HG02885 (cell line): ENCODE measurements around the gene TMEM109.

ENCODE experiments used
- ATAC-seq: cut with Tn5 transposase; IDR thresholded peaks from one replicate; pipeline ENCODE4 v1.9.1; 2021; ENCODE audit warnings: mild to moderate bottlenecking; ENCODE audit not compliant: unreplicated experiment, poor library complexity

TMEM109 gene

DNA sequence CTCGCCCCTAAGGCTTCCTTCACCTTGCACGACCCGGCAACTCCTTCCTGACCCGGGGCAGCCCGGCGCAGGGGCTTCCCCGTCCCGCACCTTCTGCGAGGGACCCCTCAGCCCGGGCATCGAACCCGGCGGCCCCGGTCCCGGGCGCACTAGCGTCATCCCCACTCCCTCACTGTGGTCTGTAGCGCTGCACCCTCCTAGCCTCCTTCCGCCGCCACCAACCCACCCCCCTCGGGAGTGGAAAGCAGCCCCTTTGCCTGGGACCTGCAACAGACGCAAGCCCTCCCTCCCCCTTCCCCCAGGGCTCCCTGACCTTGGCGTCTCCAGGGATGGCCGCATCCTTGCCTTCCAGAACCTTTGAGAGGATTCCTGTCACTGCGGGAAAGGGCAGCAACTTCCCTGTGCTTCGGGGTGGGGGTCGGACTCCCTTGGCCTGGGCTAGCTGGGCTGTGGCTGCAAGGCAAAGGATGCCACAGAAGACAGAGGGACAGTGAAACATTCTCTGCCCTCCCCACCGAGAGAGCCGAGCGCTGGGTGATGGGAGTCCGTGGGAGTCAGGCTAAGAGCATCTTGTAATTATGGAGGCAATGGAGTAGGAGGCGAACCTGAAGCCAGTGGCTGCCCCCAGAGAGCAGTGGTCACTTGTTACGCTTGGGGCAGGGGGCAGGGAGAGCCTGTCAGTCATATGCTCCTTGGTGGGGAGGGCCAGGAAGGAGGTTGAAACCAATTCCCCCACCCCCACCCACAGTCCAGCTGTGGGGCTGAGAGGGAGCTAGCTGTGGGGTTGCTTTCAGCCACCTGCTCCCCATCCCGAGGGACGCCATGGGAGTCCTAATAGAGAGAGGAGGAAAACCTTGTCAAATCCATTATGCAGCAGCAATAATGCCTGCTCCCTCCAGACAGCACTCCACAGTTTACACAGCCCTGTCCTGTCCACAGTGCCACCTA, 11.2 kb downstream of the TMEM109 start:
- no peak for ATAC-seq

DNA sequence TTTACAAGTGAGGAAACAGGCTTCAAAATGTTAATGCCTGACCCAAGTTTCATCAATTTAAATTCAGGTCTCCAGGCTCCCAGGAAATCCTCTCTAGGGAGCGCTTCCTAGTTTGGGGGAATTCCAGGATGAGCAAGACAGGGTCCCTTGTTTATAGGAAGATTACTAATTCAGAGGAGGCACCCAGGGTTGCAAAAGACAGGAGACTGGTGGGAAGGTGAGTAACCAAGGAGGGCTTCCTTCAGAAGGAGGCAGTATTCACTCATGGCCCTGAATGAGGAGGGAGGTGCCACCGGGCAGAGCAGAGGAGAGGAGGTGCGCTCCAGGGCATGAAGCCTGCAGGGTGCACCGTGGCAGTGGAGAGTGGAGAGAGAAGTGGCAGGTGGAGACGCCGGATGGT, 11.9 kb downstream of the TMEM109 start:
- ATAC-seq = no peak

DNA sequence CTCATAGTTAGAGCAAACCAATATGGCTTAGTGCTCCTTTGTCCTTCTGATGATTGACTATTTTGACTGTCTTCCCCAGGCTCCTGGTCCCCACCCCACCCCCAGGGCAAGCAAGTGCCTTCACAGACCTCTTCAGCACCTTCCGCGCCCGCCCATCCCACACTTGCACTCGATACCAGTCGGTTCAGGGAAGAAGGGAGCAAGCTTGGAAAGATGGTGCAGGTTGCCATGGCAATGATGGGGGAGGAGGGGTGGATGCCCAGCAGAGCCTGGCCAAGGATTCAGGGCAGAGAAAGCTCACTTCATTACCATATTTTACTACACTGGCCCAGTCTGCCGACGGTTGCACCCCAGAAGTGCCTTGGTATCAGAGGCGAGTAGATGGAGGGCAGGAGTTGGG, 12.5 kb downstream of the TMEM109 start:
- ATAC-seq = no peak

DNA sequence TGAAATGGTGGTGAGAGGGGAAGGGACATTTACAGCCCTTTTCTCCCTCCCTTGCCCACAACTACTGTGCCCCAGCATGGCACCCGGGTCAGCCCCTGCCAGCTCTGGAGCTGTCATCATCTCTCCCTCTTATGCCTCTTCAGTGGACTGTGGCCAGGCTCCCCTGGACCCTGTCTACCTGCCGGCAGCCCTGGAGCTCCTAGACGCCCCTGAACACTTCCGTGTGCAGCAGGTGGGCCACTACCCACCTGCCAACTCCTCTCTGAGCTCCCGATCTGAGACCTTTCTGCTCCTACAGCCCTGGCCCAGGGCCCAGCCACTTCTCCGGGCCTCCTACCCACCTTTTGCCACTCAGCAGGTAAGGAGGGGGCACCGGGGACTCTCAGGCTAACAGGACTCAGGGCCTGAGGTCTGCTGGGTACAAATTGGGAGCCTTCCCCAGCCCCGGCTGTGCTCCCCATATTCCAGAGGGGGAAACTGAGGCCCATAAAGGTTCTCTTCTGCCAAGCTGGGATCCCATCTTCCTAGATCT, 13.2 kb downstream of the TMEM109 start:
- no peak for ATAC-seq

DNA sequence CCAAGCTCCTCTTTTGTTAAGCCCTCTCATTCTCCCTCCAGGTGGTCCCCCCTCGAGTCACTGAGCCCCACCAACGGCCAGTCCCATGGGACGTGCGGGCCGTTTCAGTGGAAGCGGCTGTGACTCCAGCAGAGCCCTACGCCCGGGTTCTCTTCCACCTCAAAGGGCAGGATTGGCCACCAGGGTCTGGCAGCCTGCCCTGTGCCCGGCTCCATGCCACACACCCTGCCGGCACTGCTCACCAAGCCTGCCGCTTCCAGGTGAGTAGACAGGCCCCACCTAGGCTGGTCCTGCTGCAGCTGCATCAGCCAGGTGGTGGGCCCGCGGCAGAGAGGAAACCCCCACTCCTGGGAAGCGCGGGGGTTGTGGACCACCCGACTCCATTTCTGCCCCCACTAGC, 13.6 kb downstream of the TMEM109 start:
- ATAC-seq = no peak

DNA sequence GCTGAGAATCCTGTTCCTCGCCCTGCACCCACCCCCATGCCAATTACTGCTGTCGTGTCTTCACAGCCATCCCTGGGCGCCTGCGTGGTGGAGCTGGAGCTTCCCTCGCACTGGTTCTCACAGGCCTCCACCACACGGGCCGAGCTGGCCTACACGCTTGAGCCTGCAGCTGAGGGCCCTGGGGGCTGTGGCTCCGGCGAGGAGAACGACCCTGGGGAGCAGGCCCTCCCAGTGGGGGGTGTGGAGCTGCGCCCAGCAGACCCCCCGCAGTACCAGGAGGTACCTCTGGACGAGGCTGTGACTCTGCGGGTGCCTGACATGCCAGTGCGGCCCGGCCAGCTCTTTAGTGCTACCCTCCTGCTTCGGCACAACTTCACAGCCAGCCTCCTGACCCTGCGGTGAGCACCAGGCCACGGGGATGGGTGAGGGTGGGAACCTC, 14.6 kb downstream of the TMEM109 start:
- no peak for ATAC-seq

DNA sequence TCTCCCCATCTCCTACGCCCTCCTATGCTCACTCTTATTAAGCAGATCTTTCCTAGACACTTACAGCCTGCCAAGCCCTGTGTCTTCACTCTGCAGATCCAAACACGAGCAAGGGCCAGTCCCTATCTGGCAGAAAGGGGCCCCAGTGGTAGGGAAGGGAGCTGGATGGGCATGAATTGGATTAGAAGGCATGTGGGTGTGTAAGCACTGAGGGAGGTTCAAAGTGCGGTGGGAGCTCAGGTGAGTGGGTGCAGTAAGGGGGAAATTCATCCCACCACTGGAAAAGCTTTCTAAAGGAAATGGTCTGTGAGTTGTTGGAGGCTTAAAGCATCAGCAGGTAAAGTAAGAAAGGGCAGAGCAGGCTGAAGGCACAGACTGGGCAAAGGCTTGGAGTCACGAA, 15.8 kb downstream of the TMEM109 start:
- ATAC-seq = no peak

DNA sequence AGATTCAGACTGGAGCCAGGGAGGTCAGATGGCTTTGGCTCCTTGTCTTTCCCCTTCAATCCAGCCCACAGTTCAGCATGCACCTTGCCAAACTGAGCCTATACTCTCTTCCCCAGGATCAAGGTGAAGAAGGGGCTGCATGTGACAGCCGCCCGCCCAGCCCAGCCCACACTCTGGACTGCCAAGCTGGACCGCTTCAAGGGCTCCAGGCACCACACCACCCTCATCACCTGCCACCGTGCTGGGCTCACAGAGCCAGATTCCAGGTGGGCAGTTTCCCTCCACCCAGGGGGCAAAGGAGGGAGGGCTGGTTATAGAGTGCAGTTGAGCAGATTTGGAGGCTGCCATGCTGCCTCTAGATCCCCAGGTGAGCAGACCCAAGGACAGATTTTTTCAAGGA, 16.4 kb downstream of the TMEM109 start:
- ATAC-seq = no peak

DNA sequence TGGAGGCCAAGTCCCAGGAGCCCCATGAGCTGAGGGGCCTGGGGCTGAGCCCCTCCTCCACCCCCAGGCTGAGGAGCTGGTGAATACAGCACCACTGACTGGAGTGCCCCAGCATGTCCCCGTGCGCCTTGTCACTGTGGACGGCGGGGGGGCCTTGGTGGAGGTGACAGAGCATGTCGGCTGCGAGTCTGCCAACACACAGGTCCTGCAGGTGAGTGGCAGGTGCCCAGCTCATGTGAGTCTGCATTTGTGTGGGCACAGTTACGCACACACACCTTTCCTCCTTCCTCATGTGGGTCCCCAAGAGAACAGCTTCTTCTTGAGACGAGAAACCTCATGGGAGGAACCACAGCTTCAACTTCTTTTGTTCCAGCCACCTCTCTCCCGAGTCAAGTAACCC, 18.0 kb downstream of the TMEM109 start:
- ATAC-seq = no peak

DNA sequence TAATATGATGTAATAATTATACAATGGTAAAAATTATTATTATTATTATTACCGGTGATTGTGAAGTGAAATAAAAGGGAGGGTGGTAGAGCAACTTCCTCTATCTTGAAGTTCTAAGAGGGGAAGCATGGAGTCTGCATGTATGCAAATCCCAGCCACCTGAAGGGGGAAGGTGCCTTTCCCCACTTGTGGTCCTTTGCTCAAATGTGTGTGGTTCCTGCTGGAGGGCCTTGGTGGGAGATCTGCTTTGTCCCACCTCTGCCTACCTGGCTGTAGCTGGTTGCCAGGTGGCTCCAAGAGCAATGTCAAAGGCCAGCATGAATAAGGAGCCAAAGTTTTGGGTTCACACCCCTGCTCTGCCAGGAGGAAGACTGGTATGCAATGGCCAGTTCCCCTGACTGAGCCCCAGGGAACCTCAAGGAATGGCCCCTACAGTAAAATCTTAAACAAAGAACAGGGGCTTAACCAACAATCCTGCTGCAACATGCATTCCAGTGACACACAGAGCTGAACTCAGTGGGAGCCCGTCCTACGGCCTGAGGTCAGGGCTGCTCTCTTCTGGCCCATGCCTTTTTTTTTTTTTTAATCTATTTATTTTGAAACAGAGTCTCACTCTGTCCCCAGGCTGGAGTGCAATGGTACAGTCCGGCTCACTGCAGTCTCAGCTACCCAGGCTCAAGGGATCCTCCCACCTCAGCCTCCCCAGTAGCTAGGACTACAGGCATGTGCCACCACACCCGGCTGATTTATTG, 18.8 kb downstream of the TMEM109 start:
- ATAC-seq = no peak

- ATAC-seq = no peak
Measured at GRCh38 chr11:60933416-60934123, 19.6 kb downstream of the TMEM109 start.

- no peak for ATAC-seq
Measured at GRCh38 chr11:60934124-60934789, 20.3 kb downstream of the TMEM109 start.

DNA sequence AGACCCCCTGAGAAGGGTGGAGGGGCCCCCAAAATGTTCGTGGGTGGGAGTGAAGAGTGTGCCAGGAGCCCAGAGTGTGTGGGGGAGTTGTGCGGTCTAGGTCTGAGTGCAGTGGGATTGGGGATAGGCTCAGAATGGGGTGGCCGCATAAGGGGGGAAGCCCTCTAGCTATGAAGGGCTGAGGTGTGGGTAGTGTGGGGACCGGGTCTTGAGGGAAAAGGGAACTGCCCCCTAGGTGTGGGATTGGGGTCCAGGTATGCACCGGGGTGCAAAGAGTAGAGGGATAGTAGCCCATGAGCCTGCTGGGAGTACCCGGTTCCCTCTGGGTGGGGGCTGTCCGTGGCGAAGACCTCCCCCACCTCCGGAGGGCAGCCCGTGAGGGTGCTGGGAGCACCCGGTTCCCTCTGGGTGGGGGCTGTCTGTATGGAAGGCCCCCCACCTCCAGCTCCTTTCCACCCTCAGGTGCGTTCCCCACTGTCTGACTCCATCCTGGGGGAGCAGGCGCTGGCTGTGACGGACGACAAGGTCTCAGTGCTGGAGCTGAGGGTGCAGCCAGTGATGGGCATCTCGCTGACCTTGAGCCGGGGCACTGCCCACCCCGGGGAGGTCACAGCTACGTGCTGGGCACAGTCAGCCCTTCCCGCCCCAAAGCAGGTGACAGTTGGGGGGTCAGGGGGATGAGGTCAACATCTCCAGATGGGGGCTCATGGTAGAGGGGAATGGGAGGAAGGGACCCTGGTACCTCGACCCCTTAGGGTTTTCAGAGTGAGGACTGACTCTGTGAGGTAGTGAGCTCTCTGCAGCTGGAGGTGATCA, 21.0 kb downstream of the TMEM109 start:
- ATAC-seq = no peak

- no peak for ATAC-seq
Measured at GRCh38 chr11:60935676-60936442, 21.9 kb downstream of the TMEM109 start.

DNA sequence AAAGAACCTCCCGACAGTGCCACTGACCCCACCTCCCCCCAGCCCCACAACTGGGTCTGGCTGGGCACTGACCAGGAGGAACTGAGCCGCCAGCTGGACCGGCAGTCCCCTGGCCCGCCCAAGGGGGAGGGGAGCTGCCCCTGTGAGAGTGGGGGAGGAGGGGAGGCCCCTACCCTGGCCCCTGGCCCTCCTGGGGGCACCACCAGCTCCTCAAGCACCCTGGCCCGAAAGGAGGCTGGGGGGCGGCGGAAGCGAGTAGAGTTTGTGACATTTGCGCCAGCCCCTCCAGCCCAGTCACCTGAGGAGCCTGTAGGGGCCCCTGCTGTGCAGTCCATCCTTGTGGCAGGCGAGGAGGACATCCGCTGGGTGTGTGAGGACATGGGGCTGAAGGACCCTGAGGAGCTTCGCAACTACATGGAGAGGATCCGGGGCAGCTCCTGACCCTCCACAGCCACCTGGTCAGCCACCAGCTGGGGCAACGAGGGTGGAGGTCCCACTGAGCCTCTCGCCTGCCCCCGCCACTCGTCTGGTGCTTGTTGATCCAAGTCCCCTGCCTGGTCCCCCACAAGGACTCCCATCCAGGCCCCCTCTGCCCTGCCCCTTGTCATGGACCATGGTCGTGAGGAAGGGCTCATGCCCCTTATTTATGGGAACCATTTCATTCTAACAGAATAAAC, 22.6 kb downstream of the TMEM109 start:
- ATAC-seq = no peak

DNA sequence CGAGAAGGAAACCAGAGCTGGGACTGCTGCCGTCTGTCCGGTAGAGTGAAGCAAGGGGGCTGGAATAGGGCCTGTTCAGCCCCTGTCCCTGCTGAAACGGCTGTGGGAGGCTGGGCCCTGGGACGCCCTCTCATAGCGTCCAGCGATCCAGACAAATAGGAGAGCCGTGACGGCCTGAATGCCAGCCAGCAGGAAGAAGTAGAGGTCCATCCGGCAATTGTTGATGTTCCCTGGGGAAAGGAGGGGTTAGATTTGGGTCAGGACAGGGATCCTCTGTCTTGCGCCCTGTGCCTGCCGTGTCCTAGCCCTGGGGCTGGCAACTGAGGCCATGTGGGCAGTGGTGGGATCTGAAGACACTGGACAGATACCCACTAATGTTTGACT, 23.2 kb downstream of the TMEM109 start:
- no peak for ATAC-seq

- ATAC-seq = no peak
Measured at GRCh38 chr11:60937811-60938210, 23.9 kb downstream of the TMEM109 start.

GRCh38 chr11:60938500-60938899, 24.5 kb downstream of the TMEM109 start:
- no peak for ATAC-seq
